Heart left ventricle (tissue), 13 donors: Measurements from ENCODE around the gene GHR.

ENCODE experiments used
- CTCF ChIP-seq, 12 donors: fragments of 200-600 bp; sonication (generic) in 4 of 12; IDR thresholded peaks; one replicate each; pipeline versions ENCODE4 v1.5.0 to v1.8.0; 2018 to 2022; ENCODE audit warnings: antibody characterized with exemption in 12 of 12, mild to moderate bottlenecking in 5 of 12
- POLR2A ChIP-seq, 2 donors: fragments of 450-650 bp; IDR thresholded peaks; one replicate each; pipeline ENCODE4 v1.6.1; 2017; ENCODE audit warnings: antibody characterized with exemption in 2 of 2, mild to moderate bottlenecking in 2 of 2, moderate library complexity in 2 of 2
- donor health status: ischemic (EF 13 %, LVEDD 7.1; RV severe dilation, severe dysfunction).
- donor health status: DM: no; HTN: yes; CAD: no.
- donor health status: DM: no; HTN: no; CAD: no.
- donor health status: ischemic (EF 25% LVEDD 6.9; RV normal size, moderate dysfunction).
- donor health status: ischemic (EF 25% LVEDD 5.7; RV mildly dilated, moderate dysfunction).
- donor health status: ischemic (EF 35%, LVEDD 5.7; RV mildly dilated, moderate dysfunction).
- donor health status: nonischemic (EF 11% LVEDD 7.7; RV severe dilation, severe dysfunction).
- donor health status: DM: yes; HTN: yes; CAD: no.
- donor health status: PGD.
- donor health status: ischemic (EF 29% LVEDD 5.4; RV normal size, mild dysfunction).
- donor health status: nonischemic (EF 23%, LVEDD 6.1; RV moderate dilation, normal function).

GRCh38 chr5:42642006-42642405 is 218.8 kb downstream of the GHR start:
- no peak for TF ChIP-seq CTCF (IDR thresholded peaks at IDR 0.05)
- TF ChIP-seq POLR2A (IDR thresholded peaks at IDR 0.05) = no peak
